Endothelial cell of umbilical vein (primary cell): ENCODE results near the gene DNM2. TPM values are rescaled to one million over a fixed set of nuclear protein-coding genes. Genes with fewer than 3 reads are reported as not detected.

Source experiments
- BruUV-seq: library from RNA; stranded (reverse); fragments of 400-500 nt; replicated peaks from 2 replicates; lab custom pipeline; 2021; lab: Mats Ljungman, UMichigan
- CTCF ChIA-PET: fragments of 300-600, 350-600 bp; sonication (Branson Sonifier 250); formaldehyde crosslinking; loops from one replicate; lab custom pipeline; 2021; ENCODE audit warnings: antibody characterized with exemption, inconsistent platforms; lab: Charles Lee
- POLR2A ChIA-PET: fragments of 300-600, 350-600 bp; sonication (Branson Sonifier 250); formaldehyde crosslinking; loops from one replicate; lab custom pipeline; 2021; ENCODE audit warnings: antibody characterized with exemption, inconsistent platforms; lab: Charles Lee
- DNase-seq: peaks from one replicate; pipeline ENCODE4 v3.0.0-alpha.2; 2011; ENCODE audit warnings: low read depth, low spot score
- FAIRE-seq: peaks from 2 replicates; lab custom pipeline; 2011; peaks lifted over from hg19 to GRCh38; lab: Jason Lieb, UNC
- H2AFZ ChIP-seq: 2 replicates; pipeline ENCODE4 v1.6.0; 2012; ENCODE audit warnings: low read depth, low read length, control low read depth, inconsistent platforms
- H3K27ac ChIP-seq: 2 replicates; pipeline ENCODE4 v1.5.1; 2011; ENCODE audit warnings: low read depth, mild to moderate bottlenecking, control low read depth, low read length, moderate library complexity; ENCODE audit not compliant: insufficient read depth
- H3K27me3 ChIP-seq, 2 experiments: 2 replicates each; pipeline versions ENCODE4 v1.6.0 to v1.6.1; 2011; ENCODE audit warnings: low read length in 2 of 2, mixed read lengths in 1 of 2; ENCODE audit not compliant: control insufficient read depth in 2 of 2, insufficient read depth in 2 of 2
- H3K36me3 ChIP-seq, 2 experiments: 2 replicates in 1 of 2; 3 replicates in 1 of 2; pipeline ENCODE4 v1.5.1; 2011; ENCODE audit warnings: low read length in 2 of 2, mild to moderate bottlenecking in 1 of 2, moderate library complexity in 1 of 2; ENCODE audit not compliant: control insufficient read depth in 2 of 2, insufficient read depth in 2 of 2; ENCODE audit errors: extremely low read depth in 1 of 2
- H3K4me1 ChIP-seq: 3 replicates; pipeline ENCODE4 v1.5.1; 2011; ENCODE audit warnings: mild to moderate bottlenecking, low read length; ENCODE audit not compliant: control insufficient read depth, insufficient read depth; ENCODE audit errors: extremely low read depth
- H3K4me2 ChIP-seq: 2 replicates; pipeline ENCODE4 v1.6.1; 2011; ENCODE audit warnings: low read length, control low read depth, mixed read lengths; ENCODE audit not compliant: insufficient read depth
- H3K4me3 ChIP-seq, 3 experiments: fragments of 200-600 bp in 1 of 3; sonication (generic), shearing (Covaris generic) in 1 of 3; replicated peaks in 1 of 3; 2 replicates each; pipeline ENCODE4 v1.5.1; 2011 to 2016; ENCODE audit warnings: control low read depth in 3 of 3, low read length in 3 of 3, mild to moderate bottlenecking in 2 of 3, inconsistent platforms in 1 of 3, low read depth in 1 of 3, moderate library complexity in 1 of 3; ENCODE audit not compliant: insufficient read depth in 1 of 3
- H3K79me2 ChIP-seq: 2 replicates; pipeline ENCODE4 v1.6.0; 2012; ENCODE audit warnings: low read length, inconsistent platforms; ENCODE audit not compliant: control insufficient read depth, insufficient read depth
- H3K9ac ChIP-seq: replicated peaks from 2 replicates; pipeline ENCODE3; 2011; ENCODE audit warnings: low read length, control low read depth; ENCODE audit not compliant: insufficient read depth; ENCODE audit errors: extremely low read depth
- H3K9me1 ChIP-seq: replicated peaks from 3 replicates; pipeline ENCODE4 v1.6.0; 2011; ENCODE audit warnings: mild to moderate bottlenecking, low read length; ENCODE audit not compliant: control insufficient read depth, insufficient read depth; ENCODE audit errors: extremely low read depth
- H3K9me3 ChIP-seq: replicated peaks from 2 replicates; pipeline ENCODE4 v1.5.1; 2012; ENCODE audit warnings: low read length, inconsistent platforms; ENCODE audit not compliant: control insufficient read depth, insufficient read depth
- H4K20me1 ChIP-seq: replicated peaks from 2 replicates; pipeline ENCODE3; 2011; ENCODE audit warnings: mild to moderate bottlenecking, low read length; ENCODE audit not compliant: control insufficient read depth, insufficient read depth; ENCODE audit errors: extremely low read depth
- CTCF ChIP-seq, 2 donors: IDR thresholded peaks; 1 replicate in 1 of 2; 2 replicates in 1 of 2; pipeline ENCODE4 v1.5.1; 2011; ENCODE audit warnings: low read length in 2 of 2, mild to moderate bottlenecking in 2 of 2, moderate library complexity in 2 of 2, control low read depth in 1 of 2, inconsistent platforms in 1 of 2, low read depth in 1 of 2; ENCODE audit not compliant: insufficient read depth in 1 of 2; ENCODE audit errors: extremely low read depth in 1 of 2
- EZH2 ChIP-seq: IDR thresholded peaks from 2 replicates; pipeline ENCODE4 v1.6.1; 2012; ENCODE audit warnings: borderline replicate concordance, low read depth, mild to moderate bottlenecking, moderate library complexity, low read length, inconsistent platforms; ENCODE audit not compliant: severe bottlenecking
- FOS ChIP-seq: IDR thresholded peaks from 2 replicates; pipeline ENCODE4 v1.6.1; 2011; ENCODE audit warnings: mild to moderate bottlenecking, low read length, moderate library complexity, borderline replicate concordance; ENCODE audit not compliant: insufficient read depth
- GATA2 ChIP-seq: IDR thresholded peaks from 2 replicates; pipeline ENCODE4 v1.7.0; 2011; ENCODE audit warnings: low read depth, mild to moderate bottlenecking, moderate library complexity, mixed read lengths, low read length; ENCODE audit not compliant: insufficient read length, insufficient read depth
- JUN ChIP-seq: IDR thresholded peaks from 2 replicates; pipeline ENCODE4 v1.6.1; 2011; ENCODE audit warnings: borderline replicate concordance, low read depth; ENCODE audit not compliant: insufficient read length, insufficient read depth
- MAX ChIP-seq: IDR thresholded peaks from 2 replicates; pipeline ENCODE4 v1.6.1; 2011; ENCODE audit not compliant: insufficient read depth, insufficient read length
- MYC ChIP-seq: IDR thresholded peaks from one replicate; pipeline ENCODE4 v1.6.1; 2011; ENCODE audit warnings: mild to moderate bottlenecking, low read depth, low read length
- POLR2A ChIP-seq: IDR thresholded peaks from 2 replicates; pipeline ENCODE4 v1.6.1; 2012; ENCODE audit warnings: low read depth, mild to moderate bottlenecking, control low read depth, low read length
- POLR2AphosphoS5 ChIP-seq: IDR thresholded peaks from 2 replicates; pipeline ENCODE4 v1.6.1; 2012; ENCODE audit warnings: low read depth, mild to moderate bottlenecking, control low read depth, low read length, moderate library complexity; ENCODE audit not compliant: insufficient read depth
- dilution Hi-C: fragments of 300-500 bp; cut with MboI; formaldehyde crosslinking; loops from one replicate; pipeline ENCODE4 v1.15.0; 2019; ENCODE audit warnings: low sequenced_read_pairs; ENCODE audit not compliant: extremely low pct_ligation_motif_present
- intact Hi-C: fragments of 100-400 bp; cut with micrococcal nuclease; formaldehyde crosslinking; loops from one replicate; pipeline ENCODE4 v1.10.0; 2022
- polyA plus RNA-seq, 4 experiments: library from polyadenylated mRNA; depleted of rRNA in 3 of 4; stranded (reverse) in 3 of 4; unstranded in 1 of 4; fragments of >200 nt; gene quantifications; 2 replicates each; pipeline versions ENCODE4 v1.2.1 to v1.2.3, GENCODE V29; 2011 to 2012; ENCODE audit warnings: missing spikeins in 1 of 4
- total RNA-seq: library from RNA; stranded (reverse); gene quantifications from 2 replicates; pipeline ENCODE4 v1.2.3, GENCODE V29; 2021

DNM2 gene
- total and polyA plus RNA-seq, 2 donors (not counting 3 experiments of a cell fraction or from before 2014, with no cell fraction given): 81.8 to 175 TPM

GRCh38 chr19:10756371-10756770, 38.5 kb downstream of the DNM2 start:
- H3K4me1 ChIP-seq: peaks cover 8% of the 10 kb centered on the region
- peaks cover 0 to 2% of the 10 kb centered on the region in 2 experiments for H3K36me3 ChIP-seq
- peaks cover 55% of the 10 kb centered on the region for H3K79me2 ChIP-seq
- no peak overlapping the region for H3K4me3 ChIP-seq
- H3K9ac ChIP-seq: no peak overlapping the region
- no peaks in the 10 kb centered on the region for H4K20me1 ChIP-seq
- no peak overlapping the region for H2AFZ ChIP-seq
- no peak overlapping the region for H3K27ac ChIP-seq
- intact Hi-C loops: no loop called here
- POLR2A ChIA-PET: interaction anchor here (0.5 to 0.6 kb wide), 2 partner anchors 54 to 561 kb away, joined by 3 to 12 read pairs; no protein-coding TSS in a partner anchor
- DNase-seq (no peak), FAIRE-seq (no peak)
- no peaks in the 10 kb centered on the region for H3K9me1 ChIP-seq
- no peak for TF ChIP-seq POLR2AphosphoS5
- TF ChIP-seq MYC: no peak
- TF ChIP-seq POLR2A: no peak
- no peak for TF ChIP-seq GATA2
- no peak for TF ChIP-seq EZH2
- TF ChIP-seq JUN: no peak
- TF ChIP-seq MAX: no peak
- TF ChIP-seq FOS: no peak
- TF ChIP-seq CTCF (IDR thresholded peaks at IDR 0.05; ENCODE audit: extremely low read depth in 1 of 2, insufficient read depth in 1 of 2, low read depth in 1 of 2, low read length in 2 of 2): no peak
- no peaks in the 10 kb centered on the region for H3K9me3 ChIP-seq
- CTCF ChIA-PET: interaction anchor here (1.4 to 2.5 kb wide), 3 partner anchors 39 to 108 kb away, joined by 3 to 8 read pairs (median 3); partner anchors contain the start of gene DNM2
- no peaks in the 10 kb centered on the region for H3K27me3 ChIP-seq
- no peak overlapping the region for H3K4me2 ChIP-seq
- dilution Hi-C loops: no loop called here
- BruUV-seq: no TSS peak
